ENCODE measurements around the gene ALG6. TPM values are rescaled to one million over a fixed set of nuclear protein-coding genes. Genes with fewer than 3 reads are reported as not detected.

Gene ALG6
- 1 to 10 TPM; 7.3 to 8.6 TPM for total RNA-seq
- long read RNA-seq, donor 1, partial matches to known transcripts = 0 of 2 reads
- long read RNA-seq, donor 1, other reads (novel, unspliced or antisense) = 0 of 2 reads
- long read RNA-seq, donor 2, transcript ALG6-202 (15 exons, 3,371 nt) = major isoform, 9 of 13 reads
- long read RNA-seq, donor 2, partial matches to known transcripts = 2 of 13 reads
- long read RNA-seq, donor 2, other reads (novel, unspliced or antisense) = 1 of 13 reads

DNA sequence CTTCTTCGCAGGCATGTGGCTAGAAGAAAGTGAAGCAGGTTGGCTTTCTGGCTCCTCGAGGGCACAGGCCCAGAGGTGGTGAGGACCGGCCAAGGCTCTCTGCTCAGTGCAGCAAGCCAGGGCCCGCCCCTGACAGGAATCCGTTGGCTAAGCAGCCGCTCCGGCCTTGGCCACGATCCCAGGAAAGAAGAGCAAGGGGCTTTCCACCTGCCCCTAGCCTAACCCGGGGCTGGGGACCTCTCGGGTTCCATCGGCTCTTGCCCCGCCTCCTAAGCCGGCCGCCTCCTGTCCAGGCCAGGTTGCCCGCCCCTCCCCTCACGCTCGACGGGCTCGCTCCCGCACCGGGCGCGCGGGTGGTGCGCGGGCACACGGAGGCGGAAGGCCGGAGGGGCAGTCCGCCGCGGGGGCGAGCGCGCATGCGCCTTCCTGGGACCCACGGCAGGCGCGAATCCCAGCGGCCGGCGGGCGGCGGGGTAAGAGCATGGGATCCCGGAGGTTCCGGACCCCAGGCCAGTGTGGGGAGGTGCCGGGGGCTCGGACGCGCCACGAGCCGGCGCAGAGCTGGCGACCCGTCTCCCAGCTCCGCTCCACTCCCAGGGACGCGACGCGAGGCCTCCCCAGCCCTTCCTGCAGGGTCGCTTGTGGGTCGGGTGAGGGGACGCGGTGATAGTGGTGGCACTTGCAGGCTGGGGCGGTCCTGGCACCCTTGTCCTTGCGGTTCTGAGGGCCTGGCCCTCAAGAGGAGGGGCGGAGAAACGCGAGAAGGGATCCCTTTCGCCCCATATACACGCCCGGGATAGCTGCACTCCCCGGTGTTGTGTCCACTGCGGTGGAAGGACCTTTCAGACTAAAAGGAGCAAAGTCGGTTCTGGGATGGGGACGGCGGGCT lies at the start of gene ALG6:
Gene ALG6 (plus strand): TSS at position 413 of the 889 bp plus-strand sequence. CDS start 3,351 bp downstream, outside the sequence.
- intact Hi-C loops (cut with DNase I) = no loop called here
- peak; percentile 98 for DNase-seq (ENCODE audit: low spot score)

DNA sequence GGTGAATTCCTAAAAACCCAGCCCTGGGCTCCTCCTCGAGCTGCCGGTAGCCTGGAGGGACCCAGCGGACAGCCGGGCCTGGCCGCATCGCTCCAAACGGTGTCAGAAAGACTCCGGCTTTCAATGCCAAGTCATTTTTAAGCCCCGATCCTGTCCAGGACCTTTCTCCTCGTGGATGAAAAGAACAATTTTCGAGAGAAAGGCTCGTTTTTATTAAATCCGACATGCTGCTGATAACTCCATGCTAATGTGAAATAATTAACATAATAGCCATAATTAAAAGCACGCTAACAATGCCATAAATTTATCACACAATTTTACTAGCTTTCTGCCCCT lies 49.6 kb upstream of the ALG6 start:
- intact Hi-C loops (cut with DNase I) = no loop called here
- DNase-seq (ENCODE audit: low spot score) = no peak

DNA sequence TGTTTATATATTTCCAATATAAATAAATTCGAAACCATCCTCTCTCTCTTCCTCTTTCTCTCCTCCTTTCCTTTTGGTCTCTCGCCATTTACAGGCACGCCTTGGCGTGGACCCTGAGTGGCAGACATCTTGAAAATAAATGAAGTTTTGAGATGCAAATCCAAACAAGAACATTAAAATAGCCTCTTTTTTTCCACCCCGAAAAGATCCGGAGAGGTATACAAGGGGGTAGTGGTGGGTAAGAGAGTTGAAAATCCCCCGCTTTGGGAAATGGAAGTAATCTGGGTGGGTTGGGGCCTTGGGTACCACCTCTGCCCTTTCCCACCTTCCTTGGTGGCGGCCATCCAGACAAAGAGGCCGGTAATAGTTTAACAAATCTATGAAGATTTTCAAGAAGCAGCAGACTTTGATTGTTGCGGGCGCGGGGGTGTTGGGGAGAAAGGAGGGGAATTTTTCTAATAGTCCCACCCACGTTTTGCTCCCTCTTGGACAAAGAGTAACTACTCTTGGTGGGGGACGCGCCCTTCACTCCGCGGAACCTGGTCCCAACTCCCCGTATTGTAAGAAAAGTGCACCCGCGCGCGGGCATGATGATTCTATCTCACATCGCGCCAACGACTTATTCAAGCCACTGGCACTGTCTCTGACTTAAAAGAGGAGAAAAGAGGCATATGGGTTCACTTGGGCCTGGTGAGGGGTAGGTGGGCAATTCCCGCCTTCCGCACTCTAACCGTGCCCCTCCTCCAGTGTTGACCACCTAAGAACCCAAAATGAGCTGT lies 49.0 kb upstream of the ALG6 start:
- no peak for DNase-seq (ENCODE audit: low spot score)

DNA sequence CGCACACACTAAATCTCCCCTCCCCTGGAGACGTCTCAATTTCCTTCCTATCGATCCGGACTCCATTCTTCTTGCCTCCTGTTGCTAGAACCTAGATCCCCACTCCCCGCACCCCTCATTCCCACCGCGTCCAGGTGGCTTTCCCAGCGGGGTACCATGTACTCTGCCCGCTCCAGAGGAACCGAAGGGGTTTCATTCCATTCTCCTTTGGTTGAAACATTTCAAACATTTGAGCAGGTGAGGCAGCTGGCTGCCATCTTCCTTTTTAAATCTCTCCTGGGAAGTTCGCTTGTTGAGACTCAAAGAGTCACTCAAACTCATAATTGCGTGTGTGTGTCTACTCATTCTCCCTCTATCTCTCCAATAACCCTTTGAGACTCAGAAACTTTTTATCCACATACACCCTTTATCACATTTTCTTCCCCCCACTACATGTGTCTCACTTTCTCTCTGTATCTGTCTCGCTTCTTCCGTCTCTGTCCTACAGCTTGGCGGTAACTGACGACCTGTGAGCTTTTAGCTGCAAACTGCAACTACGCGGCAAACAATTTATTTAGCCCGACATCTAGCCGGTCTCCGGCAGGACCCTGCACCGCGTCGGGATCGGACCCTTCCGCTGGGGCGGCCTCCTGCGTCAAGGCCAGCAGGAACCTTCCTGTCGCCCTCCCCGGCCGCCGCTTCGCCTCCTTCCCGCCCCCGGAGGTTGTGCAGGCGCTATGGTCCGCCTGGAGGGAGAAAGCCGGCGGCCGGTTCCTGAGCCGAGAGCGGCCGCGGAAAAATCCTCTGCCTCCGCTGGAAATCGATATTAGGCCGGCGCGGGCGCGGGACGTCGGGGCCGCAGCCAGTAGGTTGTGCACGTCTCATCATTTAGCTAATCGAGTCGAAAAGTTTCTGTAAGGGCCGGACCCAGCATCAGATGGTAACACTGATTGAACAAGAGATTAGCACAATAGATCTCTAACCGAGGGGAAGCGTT lies 48.1 kb upstream of the ALG6 start:
- intact Hi-C loops (cut with DNase I) = no loop called here

More for the DNA sequence above, 49.0 kb upstream of the ALG6 start:
- intact Hi-C loops (cut with DNase I) = no loop called here

DNA sequence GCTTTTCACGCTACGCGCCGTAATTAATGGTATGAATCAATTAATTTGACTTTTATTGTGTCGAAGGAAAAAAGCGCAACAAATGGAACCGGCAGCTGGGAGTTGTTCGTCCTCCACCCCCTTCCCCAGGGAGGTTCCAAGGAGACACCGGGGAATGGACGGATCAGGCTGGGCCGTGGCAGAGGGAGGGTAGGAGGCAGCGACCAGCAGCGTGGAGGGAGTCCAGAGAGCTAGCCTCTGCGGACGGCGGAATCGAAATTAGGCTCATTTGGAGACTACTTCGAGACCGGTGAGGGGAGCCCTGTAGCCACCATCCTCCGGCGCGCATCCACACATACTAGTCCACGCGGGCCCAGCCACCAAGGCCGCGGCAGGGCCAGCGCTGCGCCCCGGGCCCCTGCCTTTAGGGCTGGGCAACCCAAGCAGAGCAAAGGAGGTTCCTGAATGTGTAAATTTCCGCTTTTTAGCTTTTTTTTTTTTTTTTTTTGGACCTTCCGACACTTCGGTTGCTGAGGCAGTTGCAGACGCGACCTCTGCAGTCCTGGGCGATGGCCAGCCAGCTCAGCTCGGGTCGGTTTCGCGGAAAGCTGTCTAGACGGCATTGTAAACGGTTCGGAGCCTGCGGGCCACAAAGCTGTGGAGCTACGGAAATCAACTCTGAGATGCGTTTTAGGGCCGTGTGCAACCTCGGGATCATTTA lies 47.3 kb upstream of the ALG6 start:
- intact Hi-C loops (cut with DNase I) = no loop called here
- DNase-seq (ENCODE audit: low spot score) = no peak

More for the DNA sequence above, 48.1 kb upstream of the ALG6 start:
- DNase-seq (ENCODE audit: low spot score) = no peak

DNA sequence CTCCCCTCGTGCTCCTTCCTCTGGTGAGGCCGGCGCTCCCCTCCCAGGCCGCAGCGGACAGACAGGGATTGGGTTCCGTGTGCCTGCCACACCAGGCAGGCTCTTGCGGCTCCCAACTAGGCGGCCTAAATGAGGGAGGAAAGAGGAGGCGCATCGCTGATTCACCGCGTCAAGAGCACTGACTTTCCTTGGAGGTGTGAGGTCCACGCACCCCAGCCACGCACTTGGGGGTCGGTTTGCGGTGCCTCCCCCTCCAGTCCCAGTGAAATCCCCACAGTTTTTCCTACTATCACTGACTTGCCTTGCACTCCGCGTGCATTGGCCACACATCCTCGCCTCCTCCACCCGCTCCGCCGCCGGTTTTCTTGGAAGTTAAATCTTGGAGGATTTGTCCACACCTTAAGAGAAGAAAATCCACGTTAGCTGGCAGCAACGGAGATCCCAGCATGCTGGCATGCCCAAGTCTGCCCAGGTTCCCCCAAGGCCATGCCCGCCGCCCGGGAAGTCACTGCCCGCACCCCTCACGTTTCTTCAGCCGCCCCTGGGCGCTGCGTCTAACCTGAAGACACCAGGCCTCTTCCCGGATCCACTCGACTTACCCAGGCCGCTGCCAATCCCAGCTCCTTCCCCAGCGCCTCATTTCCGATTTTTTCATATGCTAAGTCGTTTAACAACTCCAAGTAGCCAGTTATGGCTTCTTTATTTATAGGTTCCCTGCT lies 46.2 kb upstream of the ALG6 start:
- no peak for DNase-seq (ENCODE audit: low spot score)
- intact Hi-C loops (cut with DNase I) = no loop called here

DNA sequence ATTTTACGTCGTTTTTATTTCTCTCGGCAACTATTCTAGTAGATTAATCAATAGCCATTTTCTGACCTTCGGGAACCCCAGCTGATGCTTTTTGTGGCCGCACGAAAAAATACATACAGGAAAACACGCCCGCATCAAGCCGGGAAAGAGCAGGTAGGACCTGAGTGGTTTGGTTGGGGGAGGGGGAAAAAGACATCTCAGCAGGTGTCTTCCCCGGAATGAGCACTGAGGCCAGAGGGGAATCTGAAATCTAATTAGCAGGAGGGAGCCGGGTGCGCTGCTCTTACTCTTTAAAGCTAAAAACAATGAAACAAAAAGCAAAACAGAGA lies 45.7 kb upstream of the ALG6 start:
- intact Hi-C loops (cut with DNase I) = no loop called here
- no peak for DNase-seq (ENCODE audit: low spot score)

DNA sequence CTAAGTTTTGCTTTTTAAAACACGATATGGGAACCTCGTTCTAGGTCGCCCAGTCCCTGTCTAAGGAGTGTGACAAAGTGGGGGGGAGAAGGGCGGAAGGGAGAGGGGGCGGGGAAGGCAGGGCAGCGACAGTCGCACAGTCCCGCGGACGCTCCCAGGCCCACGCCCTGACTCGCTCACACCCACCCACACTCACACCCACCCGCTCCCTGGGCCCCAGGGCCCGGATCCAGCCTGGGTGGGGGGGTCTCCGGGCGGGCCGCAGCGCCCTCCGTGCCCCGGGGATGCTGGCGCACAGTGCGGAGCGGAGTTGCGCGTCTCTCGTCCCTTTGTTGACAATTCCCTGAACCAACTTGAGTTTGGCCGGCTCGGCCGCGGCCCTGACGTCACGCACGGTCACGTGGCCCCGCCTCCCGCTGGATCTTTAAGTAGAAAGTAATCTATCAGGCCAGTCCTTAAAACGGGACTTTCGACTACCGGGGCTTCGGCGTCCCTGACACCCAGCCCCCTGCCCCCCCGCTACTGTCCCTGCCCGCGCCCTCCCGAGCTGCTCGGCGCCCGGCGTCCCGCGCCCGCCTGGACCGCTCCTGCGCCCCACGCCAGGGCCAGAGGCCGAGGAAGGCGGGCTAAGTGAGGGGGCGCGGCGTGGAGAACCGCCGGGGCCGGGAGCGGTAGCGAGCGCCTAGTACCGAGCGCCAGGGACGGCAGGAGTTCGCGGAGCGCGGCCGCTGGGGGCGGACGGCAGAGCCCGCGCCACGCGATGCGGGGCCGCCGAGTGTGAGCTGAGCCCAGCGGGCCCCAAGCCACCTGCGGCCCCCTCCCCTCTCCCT lies 45.1 kb upstream of the ALG6 start, which contains the start of gene FOXD3:
Gene FOXD3 (plus strand): TSS at position 454 of the 830 bp plus-strand sequence. CDS start 492 bp downstream, outside the sequence.
- peak; percentile 89 for DNase-seq (ENCODE audit: low spot score)
- intact Hi-C loops (cut with DNase I) = no loop called here

DNA sequence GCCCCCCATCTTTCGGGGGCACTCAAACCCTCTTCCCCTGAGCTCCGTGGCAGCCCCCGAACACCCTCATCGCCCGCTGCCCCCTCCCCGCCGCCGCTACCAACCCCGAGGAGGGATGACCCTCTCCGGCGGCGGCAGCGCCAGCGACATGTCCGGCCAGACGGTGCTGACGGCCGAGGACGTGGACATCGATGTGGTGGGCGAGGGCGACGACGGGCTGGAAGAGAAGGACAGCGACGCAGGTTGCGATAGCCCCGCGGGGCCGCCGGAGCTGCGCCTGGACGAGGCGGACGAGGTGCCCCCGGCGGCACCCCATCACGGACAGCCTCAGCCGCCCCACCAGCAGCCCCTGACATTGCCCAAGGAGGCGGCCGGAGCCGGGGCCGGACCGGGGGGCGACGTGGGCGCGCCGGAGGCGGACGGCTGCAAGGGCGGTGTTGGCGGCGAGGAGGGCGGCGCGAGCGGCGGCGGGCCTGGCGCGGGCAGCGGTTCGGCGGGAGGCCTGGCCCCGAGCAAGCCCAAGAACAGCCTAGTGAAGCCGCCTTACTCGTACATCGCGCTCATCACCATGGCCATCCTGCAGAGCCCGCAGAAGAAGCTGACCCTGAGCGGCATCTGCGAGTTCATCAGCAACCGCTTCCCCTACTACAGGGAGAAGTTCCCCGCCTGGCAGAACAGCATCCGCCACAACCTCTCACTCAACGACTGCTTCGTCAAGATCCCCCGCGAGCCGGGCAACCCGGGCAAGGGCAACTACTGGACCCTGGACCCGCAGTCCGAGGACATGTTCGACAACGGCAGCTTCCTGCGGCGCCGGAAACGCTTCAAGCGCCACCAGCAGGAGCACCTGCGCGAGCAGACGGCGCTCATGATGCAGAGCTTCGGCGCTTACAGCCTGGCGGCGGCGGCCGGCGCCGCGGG lies 44.2 kb upstream of the ALG6 start:
- intact Hi-C loops (cut with DNase I) = no loop called here

DNA sequence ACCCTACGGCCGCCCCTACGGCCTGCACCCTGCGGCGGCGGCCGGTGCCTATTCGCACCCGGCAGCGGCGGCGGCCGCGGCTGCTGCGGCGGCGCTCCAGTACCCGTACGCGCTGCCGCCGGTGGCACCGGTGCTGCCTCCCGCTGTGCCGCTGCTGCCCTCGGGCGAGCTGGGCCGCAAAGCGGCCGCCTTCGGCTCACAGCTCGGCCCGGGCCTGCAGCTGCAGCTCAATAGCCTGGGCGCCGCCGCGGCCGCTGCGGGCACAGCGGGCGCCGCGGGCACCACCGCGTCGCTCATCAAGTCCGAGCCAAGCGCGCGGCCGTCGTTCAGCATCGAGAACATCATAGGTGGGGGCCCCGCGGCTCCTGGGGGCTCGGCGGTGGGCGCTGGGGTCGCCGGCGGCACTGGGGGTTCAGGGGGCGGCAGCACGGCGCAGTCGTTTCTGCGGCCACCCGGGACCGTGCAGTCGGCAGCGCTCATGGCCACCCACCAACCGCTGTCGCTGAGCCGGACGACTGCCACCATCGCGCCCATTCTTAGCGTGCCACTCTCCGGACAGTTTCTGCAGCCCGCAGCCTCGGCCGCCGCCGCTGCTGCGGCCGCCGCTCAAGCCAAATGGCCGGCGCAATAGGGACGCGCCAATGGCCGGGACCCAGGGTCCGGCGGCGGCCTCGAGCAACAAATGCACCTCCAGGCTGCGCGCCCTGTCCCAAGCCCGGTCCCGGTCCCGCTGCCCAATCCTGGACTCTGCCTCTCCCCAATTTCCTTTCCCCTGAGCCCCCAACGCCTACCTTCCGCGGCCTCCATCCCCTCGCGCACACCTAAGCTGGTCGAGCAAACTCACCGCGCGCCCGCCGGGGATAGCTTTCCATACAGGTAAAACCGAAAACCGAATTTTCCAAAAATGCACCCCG lies 43.3 kb upstream of the ALG6 start:
- DNase-seq (ENCODE audit: low spot score) = no peak
- intact Hi-C loops (cut with DNase I) = no loop called here

More for the DNA sequence above, 44.2 kb upstream of the ALG6 start:
- no peak for DNase-seq (ENCODE audit: low spot score)

DNA sequence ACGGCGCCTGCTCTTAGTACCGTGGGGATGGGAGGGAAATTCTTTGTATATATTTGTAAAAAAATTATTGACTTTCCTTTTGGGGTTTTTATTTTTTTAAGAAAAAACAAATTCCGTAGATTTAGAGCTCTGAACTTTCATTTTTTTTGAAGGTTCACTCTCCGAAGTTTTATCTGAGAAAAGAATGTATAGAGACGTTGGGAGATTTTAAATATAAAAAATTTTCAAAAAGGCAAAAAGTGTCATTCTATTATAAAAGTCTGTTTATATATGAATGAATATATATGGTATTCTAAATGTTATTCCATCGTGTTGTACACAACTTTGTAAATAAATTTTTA lies 42.7 kb upstream of the ALG6 start:
- intact Hi-C loops (cut with DNase I) = no loop called here
- DNase-seq (ENCODE audit: low spot score) = no peak

DNA sequence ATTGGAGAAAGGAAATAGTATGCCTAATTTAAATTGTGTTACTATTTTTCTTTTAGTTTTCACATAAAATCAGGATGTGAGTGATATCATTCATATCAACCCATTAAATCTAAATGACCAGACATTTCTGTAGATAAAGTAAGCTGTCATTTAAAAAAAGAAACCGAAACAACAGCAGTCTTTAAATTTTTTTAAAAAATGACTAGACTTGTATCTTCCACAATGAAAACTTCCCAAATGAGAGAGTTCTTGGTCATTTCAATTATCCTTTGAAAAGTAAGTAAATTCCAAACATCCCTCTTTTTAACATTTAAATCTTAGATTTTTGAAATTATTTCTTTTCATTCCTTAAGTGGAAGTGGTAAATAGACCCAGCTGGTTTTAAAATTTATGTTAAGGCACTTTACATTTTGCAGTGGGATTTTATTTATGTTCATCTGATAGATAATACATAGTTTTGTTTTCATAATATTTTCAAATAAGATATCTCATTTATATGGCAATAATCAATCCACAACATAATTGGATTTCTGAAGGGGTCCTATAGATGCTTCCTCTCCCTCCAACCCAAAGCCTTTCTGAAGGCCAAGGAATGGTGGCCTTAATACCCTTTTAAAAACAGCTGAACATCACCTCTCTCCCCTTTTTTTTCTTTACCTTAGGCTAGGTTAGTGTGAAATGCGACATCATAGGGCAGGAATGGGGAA lies 42.0 kb upstream of the ALG6 start:
- no peak for DNase-seq (ENCODE audit: low spot score)
- intact Hi-C loops (cut with DNase I) = no loop called here

DNA sequence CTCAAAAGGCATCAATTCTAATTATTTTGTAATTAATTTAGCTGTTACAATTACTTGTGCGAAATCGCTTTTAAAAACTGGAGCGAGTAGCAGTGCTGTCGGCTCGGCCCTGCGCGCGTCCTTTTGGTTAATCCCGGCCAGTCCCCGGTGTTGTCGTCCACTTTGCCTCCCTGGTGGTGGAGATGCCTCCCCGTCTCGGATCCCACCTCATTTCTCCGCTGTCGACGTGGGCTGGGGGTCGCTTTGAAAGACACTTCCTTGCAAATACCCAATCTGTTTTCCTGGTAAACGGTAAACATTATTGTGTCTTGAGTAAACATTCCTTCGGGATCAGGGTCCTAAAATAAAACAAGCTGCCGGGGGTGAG lies 41.3 kb upstream of the ALG6 start:
- no peak for DNase-seq (ENCODE audit: low spot score)

More for the DNA sequence above, 41.3 kb upstream of the ALG6 start:
- intact Hi-C loops (cut with DNase I) = no loop called here
